ENCODE data around the gene NIPAL1. TPM values are rescaled to one million over a fixed set of nuclear protein-coding genes. Genes with fewer than 3 reads are reported as not detected.

NIPAL1 gene
- total RNA-seq (under 1 TPM in 7 of 9 donors, not detected in 2; 0.05 to 0.92 (median 0.34) TPM), polyA plus RNA-seq (under 1 TPM; 0.23 to 0.24 TPM)
- long read RNA-seq, donor 1, partial matches to known transcripts = 0 of 1 reads
- long read RNA-seq, donor 1, other reads (novel, unspliced or antisense) = 1 of 1 reads
- long read RNA-seq, donor 2, full-length matches to known transcripts = 4 of 5 reads
- long read RNA-seq, donor 2, partial matches to known transcripts = 0 of 5 reads
- long read RNA-seq, donor 2, other reads (novel, unspliced or antisense) = 1 of 5 reads
- long read RNA-seq, donor 3 = 0 reads

- intact Hi-C loops (cut with DNase I) = loop anchor here in 4 of 10 donors (5.0 kb wide), 1 partner anchor 71 kb away; no protein-coding TSS in a partner anchor
- Histone ChIP-seq H3K4me1 (peaks cover 0 to 18% (median 8%) of the 10 kb centered on the region in 12 donors), H3K27me3 (peaks cover 0 to 36% (median 8%) of the 10 kb centered on the region in 9 donors), H3K36me3 (no peaks in the 10 kb centered on the region), H3K4me3 (peak within 1 kb of the TSS; percentile 39 to 85 (median 66)), H3K27ac (peak within 1 kb of the TSS in 6 of 12 donors; percentile 1 to 64 (median 46)), H3K9me3 (no peaks in the 10 kb centered on the region)
- peak; percentile 61 to 86 (median 76) for DNase-seq
- TF ChIP-seq POLR2A (IDR thresholded peaks at IDR 0.05) = no peak
- TF ChIP-seq, protein P1, sequence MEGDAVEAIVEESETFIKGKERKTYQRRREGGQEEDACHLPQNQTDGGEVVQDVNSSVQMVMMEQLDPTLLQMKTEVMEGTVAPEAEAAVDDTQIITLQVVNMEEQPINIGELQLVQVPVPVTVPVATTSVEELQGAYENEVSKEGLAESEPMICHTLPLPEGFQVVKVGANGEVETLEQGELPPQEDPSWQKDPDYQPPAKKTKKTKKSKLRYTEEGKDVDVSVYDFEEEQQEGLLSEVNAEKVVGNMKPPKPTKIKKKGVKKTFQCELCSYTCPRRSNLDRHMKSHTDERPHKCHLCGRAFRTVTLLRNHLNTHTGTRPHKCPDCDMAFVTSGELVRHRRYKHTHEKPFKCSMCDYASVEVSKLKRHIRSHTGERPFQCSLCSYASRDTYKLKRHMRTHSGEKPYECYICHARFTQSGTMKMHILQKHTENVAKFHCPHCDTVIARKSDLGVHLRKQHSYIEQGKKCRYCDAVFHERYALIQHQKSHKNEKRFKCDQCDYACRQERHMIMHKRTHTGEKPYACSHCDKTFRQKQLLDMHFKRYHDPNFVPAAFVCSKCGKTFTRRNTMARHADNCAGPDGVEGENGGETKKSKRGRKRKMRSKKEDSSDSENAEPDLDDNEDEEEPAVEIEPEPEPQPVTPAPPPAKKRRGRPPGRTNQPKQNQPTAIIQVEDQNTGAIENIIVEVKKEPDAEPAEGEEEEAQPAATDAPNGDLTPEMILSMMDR (IDR thresholded peaks at IDR 0.05) = peak in 8 of 12 donors; percentile 12 to 51 (median 38)
- ATAC-seq = peak; percentile 91 to 99 (median 97)
- WGBS, 4 donors = 1 to 3% (median 2%) methylated on average over 35 to 60 of the region's 60 CpGs
Observed at GRCh38 chr4:48016141-48017107, at the start of gene NIPAL1, which contains the start of gene CNGA1. Gene NIPAL1, plus strand, starts transcription at chr4:48016772. Its CDS starts 68 bp downstream, at chr4:48016840. Gene CNGA1, minus strand, starts transcription at chr4:48016681. Its CDS starts 63,992 bp downstream, at chr4:47952689.

DNA sequence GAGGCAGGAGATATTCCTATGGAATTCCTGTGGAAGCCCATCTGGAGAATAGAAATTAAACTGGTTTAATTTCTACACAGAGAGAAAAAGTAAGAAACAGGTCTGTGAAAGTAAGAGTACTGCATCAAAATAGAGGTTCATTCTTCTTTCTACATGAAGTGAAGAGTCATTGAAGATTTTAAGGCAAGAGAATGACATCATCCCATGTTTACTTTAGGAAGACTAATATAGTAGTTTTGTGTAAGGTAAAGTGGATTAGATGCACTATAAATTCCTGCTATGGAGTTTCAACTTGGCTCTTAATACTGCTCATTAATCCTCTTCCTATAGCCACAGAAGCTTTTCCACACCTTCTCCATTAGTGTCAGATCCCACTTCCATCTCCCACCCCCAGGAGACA is 47.7 kb upstream of the NIPAL1 start:
- no peak overlapping the region for H3K27ac ChIP-seq
- TF ChIP-seq, protein P1 (IDR thresholded peaks at IDR 0.05) = no peak
- TF ChIP-seq POLR2A (IDR thresholded peaks at IDR 0.05) = no peak
- H3K4me3 ChIP-seq = no peak overlapping the region
- no peaks in the 10 kb centered on the region for H3K27me3 ChIP-seq
- intact Hi-C loops (cut with DNase I) = no loop called here
- no peaks in the 10 kb centered on the region for H3K36me3 ChIP-seq
- no peak for ATAC-seq
- no peaks in the 10 kb centered on the region for H3K4me1 ChIP-seq
- DNase-seq = no peak
- no peaks in the 10 kb centered on the region for H3K9me3 ChIP-seq

GRCh38 chr4:47972181-47972580 is 44.4 kb upstream of the NIPAL1 start:
- no peaks in the 10 kb centered on the region for H3K27me3 ChIP-seq
- no peak overlapping the region for H3K4me3 ChIP-seq
- peak overlapping the region in 1 of 12 donors; percentile 18 for H3K27ac ChIP-seq
- TF ChIP-seq, protein P1 (IDR thresholded peaks at IDR 0.05) = no peak
- intact Hi-C loops (cut with DNase I) = no loop called here
- WGBS, 4 donors = 86 to 95% (median 93%) methylated on average over 1 of the region's 1 CpG
- no peaks in the 10 kb centered on the region for H3K9me3 ChIP-seq
- DNase-seq = no peak
- peaks cover 0 to 4% (median 0%) of the 10 kb centered on the region in 12 donors for H3K4me1 ChIP-seq
- no peak for ATAC-seq
- no peaks in the 10 kb centered on the region for H3K36me3 ChIP-seq

DNA sequence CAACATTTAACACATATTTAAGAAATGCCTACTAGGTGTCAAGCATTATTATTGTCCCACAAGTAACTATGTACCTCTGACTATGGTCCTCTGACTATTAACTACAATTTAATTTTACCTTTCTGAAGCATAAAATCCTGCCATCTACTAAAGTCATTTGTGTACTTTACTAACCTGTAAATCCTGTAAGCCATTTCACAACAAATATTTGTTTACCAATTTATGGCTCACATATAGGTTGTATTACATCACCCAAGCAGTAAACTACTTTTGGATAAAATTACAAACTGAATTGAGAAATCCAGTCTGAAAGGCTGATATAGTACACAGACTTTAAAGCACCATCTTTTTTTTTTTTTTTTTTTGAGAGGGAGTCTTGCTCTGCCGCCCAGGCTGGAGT is 43.9 kb upstream of the NIPAL1 start:
- 87 to 95% (median 92%) methylated on average over 1 of the region's 1 CpG for WGBS, 4 donors
- intact Hi-C loops (cut with DNase I) = no loop called here
- TF ChIP-seq POLR2A (IDR thresholded peaks at IDR 0.05) = no peak
- TF ChIP-seq, protein P1 (IDR thresholded peaks at IDR 0.05) = no peak
- ATAC-seq = no peak
- no peak for DNase-seq
- Histone ChIP-seq H3K4me1 (peaks cover 0 to 4% (median 0%) of the 10 kb centered on the region in 12 donors), H3K36me3 (no peaks in the 10 kb centered on the region), H3K4me3 (no peak overlapping the region), H3K27me3 (no peaks in the 10 kb centered on the region), H3K9me3 (no peaks in the 10 kb centered on the region), H3K27ac (peak overlapping the region in 1 of 12 donors; percentile 18)
